Upper lobe of left lung (tissue), 4 donors: Measurements from ENCODE around the gene SGCD.

Experiments used
- CTCF ChIP-seq, 6 experiments: fragments of 450-650 bp in 4 of 6; fragments of 200-600 bp in 2 of 6; sonication (generic) in 2 of 6; IDR thresholded peaks; one replicate each; pipeline ENCODE4 v1.5.1; 2016 to 2019; ENCODE audit warnings: antibody characterized with exemption in 6 of 6
- POLR2AphosphoS5 ChIP-seq, 2 donors: sonication (generic); formaldehyde crosslinking; IDR thresholded peaks; one replicate each; pipeline ENCODE4 v1.5.1; 2017; ENCODE audit warnings: antibody characterized with exemption in 2 of 2

- no peak for TF ChIP-seq CTCF (IDR thresholded peaks at IDR 0.05)
- TF ChIP-seq POLR2AphosphoS5 (IDR thresholded peaks at IDR 0.05): no peak
Observed at GRCh38 chr5:156386976-156387375, 60.0 kb downstream of the SGCD start.
